GM21381 (cell line): Measurements from ENCODE around the gene SLC15A5.
A peak's percentile ranks its signal among the peaks of the same experiment; 100 is the strongest.

Experiments used
- ATAC-seq: cut with Tn5 transposase; IDR thresholded peaks from one replicate; pipeline ENCODE4 v1.9.1; 2021; ENCODE audit warnings: mild to moderate bottlenecking, moderate library complexity; ENCODE audit not compliant: unreplicated experiment

Gene SLC15A5

DNA sequence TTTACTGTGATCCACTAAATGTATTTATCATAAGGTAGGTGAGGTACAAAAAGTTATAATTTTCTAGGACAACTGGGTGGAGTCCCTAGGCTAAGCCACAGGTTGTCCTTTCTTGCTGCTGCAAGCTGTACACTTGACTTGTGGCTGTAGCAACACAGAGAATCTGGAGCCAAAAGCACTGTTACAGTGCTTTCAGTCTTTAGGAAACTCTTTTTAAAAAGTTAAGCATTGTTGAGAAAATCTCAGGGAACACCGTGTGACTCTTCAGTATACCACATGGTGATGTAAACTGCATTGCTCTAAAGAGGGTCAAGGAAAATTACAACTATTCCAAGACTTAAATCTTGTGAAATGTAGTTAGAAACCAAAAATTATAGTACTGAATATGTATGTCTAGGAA is 11.4 kb downstream of the SLC15A5 start:
- ATAC-seq, result no peak

- no peak for ATAC-seq
Measured at GRCh38 chr12:16261944-16262475, 15.5 kb downstream of the SLC15A5 start.

DNA sequence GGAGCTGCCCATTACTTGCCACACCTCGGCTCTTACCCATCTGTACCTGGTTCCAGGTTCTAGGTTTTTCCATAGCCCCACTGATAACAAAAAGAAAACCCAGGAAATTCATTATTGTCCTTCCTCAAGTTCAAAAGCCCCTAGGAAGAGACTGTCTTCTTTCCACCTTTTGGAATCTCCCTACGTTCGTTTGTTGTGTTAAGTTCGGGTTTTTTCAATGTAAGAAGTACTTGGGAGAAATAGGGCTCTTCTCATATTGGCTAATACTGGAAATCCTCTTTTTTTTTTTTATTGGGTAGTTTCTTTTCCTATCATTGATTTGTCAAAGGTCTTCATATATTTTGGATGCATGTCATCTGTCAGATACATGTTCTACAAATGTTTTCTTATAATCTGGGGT is 17.3 kb downstream of the SLC15A5 start:
- ATAC-seq, result no peak

- no peak for ATAC-seq
Measured at GRCh38 chr12:16258963-16259362, 18.5 kb downstream of the SLC15A5 start.

DNA sequence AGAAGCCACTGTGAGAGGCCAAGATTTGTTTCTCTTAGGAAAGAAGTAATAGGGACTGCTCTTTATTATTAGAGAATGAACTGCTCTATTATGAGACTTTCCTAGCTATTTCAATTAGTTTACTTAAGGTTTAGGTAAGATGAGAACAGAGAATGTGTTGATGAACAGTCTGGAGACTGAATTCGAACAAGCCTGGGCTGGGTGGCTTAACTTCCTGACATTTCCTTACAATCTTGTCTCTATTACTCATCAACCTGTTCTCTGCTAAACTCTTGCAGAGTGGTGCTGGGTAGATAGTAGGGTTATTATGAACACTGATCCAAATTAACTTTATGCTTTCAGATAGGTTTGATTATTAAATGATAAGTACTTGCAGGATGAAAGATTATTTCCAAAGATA is 31.2 kb downstream of the SLC15A5 start:
- no peak for ATAC-seq

DNA sequence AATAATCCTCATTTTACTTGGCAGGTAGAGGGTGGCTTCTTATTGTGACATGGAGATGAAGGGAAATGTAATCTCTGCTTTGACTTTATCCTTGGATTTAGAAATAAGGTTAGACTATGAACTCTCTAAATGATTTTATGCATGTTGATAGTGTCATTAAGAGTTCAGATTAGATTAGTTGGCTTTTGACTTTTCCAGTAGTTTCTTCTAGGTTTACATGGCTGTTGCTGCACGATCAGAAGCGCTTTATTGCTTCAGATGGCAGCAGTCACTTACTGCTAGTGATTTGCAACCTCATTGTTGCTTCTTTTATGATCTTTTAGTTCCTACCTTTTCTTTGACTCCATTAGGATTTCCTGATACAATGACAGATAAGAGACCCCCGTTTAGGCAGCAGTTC is 32.3 kb downstream of the SLC15A5 start:
- ATAC-seq, result no peak

DNA sequence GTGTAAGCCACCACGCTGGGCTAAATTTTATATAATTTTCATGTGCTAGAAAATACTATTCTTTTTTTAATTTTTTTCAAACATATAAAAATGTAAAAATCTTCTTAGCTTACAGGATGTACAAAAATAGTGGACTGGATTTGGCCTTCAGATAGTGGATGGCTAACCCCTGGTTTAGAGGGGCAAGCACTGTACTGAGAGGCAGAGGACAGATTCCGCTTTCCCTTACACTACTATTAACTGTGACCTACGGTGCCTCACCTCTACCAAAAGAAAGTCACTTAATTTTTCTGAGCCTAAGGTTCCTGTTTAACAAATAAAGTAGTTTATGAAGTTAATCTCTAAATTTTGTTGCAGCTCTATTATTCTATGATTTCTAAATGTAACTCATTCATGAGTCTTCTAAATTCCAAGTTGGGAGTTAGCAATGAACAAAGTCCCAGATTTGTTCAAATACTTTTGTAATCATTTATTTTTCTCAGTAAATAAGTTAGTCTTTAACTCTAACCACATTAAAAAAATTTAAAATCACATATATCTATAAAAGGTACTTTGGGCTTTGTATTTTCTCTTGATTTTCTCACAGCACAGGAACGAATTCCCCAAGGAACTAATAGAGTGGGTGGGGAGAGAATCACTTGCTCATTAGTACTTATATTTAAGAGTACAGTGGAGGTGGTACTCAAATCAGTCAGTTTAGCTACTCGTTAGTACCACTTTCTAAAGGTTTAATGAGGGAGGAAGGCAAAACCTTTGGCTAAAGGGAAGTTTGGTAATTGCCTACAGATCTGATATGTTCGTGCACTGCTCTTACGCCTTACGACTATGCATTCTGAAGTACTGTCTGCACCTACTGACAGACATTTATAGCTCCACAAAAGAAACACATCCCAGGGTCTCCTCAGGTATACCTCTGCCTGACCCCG is 33.7 kb downstream of the SLC15A5 start:
- no peak for ATAC-seq

DNA sequence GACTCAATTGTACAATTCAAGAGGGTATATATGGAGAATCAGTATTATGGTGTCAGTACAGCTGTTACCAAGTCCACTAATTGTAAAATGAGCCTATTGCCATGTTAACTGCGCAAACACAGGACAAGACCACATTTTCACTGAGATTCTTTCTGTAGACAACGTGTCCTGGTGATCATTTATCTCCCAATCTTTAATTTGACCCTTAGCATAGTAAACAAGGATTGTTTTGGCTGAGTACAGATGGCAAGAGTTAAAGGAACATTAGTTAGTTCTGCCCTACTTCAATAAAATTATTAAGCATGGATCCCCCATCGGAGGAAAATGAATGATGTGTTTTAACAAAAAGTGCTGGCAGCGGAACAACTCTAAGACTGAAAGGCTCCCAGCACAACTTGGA is 36.1 kb downstream of the SLC15A5 start:
- no peak for ATAC-seq

DNA sequence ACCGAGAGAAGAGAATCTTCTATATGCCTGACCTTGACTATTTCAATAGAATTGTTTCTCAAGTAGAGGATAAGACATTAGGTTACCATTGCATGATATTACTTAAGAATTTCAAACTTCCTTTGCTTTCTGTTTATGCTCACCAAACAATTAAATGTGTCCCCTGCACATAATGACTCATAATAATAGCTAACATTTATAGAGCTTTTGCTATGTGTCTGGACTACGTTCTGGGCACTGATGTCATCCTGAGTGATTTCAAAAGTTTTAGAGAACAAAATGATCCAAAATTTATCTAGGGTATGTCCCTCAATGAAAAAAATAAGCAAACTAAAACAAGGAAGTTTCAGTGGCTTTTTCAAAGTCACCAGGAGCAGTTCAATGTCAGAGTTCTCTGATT is 38.8 kb downstream of the SLC15A5 start:
- ATAC-seq, result no peak

DNA sequence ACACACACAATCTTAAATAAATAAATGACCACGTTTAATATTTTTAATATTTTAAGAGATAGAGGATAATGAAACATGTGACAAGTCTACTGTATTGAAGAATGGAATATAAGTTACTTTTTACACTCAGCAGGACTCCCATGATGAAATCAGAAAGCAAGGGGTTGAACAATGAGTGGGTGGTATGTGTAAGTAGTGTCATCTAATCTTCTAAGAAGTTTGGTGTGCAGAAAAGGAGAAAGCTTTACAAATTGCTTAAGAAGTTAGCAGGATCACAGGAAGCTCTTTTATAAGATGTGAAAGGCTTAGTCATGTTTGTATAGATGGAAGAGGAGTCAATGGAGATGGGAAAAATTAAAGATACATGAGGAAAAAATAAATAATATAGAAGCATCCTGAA is 47.8 kb downstream of the SLC15A5 start:
- ATAC-seq, result no peak

- no peak for ATAC-seq
Measured at GRCh38 chr12:16228067-16228466, 49.4 kb downstream of the SLC15A5 start.

GRCh38 chr12:16225692-16226091 is 51.8 kb downstream of the SLC15A5 start:
- no peak for ATAC-seq

- no peak for ATAC-seq
Measured at GRCh38 chr12:16224196-16224595, 53.3 kb downstream of the SLC15A5 start.

DNA sequence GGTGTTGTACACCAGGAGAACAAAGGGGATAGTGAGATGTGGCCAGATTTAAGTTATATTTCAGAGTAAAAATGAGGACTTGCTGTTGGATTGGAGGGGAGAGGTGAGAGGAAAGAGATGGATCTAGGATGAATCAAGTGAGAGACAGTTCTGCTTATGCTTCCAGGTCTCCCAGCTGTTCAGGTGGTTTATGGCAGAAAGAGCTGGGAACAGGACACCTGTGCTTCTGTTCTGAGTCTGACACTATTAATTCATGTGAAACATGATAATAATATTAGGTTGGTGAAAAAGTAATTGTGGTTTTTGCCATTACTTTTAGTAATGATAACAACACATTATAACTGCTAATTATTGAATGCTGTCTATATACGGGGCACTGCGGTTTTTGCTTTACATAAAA is 55.7 kb downstream of the SLC15A5 start:
- ATAC-seq, result no peak

DNA sequence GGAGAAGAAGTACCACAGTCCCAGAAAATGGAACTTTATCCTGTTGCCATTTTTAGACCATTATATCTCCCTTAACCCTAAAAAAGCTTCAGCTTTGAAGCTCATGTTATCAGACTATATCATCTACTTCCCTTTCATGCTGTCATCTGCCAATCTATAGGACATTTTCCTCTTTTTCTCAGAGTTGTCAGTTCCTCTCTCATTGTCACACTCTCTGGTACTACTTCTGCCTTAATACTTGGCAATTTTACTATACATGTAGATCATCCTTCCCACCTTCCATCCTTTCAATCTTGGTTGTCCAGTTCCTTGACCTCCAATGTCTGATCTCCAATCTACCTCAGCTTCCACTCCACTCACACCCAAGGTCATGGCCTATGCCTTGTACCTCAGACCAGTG is 57.4 kb downstream of the SLC15A5 start:
- ATAC-seq, result no peak

DNA sequence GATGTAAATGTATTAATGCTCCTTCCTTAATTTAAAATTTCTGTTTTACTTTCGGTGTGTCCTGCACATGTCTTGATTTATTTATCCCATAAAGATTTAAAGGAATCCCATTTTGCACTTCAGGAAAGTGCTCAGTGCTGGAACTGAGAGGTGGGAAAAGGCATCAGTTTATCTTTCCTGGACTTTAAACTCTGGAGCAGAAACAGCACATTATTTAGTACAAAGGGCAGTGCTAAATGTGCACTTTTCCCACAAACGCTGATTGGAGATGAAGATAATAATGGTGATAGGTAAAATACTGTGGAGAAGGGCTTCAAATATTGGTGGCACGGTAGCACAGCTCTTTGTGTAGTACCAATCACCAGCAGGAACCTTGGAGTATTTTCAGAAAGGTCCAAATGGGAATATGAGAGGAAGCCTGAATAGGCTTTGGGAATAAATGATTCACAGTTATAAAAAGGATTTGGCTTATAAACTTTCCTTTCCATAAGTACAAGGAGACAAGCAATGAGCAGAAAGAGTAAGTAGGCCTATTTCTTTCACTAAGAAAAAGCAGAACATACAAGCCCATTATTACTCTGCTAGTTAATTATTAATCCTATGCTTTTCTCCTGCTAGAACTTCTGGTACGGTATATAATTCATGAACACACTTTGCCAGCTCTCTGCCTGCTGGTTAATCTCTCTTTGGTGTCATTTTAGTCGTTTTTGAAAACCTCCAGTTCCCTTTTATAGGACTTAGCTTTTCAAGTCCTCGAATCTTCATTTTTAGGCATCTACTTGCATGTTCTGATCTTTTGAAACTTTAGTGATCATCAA is 58.3 kb downstream of the SLC15A5 start:
- no peak for ATAC-seq

DNA sequence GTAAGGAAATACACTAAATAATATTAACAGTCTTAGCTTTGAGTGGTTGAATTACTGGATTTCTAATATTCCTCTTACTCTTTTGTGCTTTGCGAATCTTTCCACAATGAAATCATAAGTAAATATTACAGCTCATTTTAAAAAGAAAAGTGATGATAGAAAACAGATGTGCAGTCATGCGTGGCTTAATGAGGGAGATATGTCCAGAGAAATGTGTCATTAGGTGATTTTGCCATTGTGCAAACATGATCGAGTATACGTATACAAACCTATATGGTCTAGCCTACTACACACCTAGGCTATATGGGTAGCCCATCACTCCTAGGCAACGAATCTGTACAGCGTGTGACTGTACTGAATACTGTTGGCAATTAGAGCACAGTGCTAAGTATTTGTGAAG is 59.3 kb downstream of the SLC15A5 start:
- ATAC-seq, result no peak

DNA sequence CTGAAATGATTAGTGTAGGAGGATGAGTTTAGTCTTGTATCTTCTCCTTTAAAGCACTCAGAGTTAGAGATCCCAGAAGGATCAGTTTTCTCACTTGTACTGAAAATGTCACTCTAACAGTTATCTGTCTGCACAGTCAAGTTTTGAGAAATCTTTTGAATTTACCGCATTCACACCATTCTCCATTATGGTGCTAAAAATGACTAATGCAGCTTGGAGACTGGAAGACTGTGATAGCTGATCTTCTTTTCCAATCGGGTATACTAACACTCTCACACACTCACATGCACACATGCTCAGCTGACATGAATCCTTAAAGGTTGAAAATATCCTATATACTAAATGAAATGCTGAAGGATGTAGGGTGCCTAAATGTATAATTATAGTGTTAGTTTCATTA is 65.8 kb downstream of the SLC15A5 start:
- no peak for ATAC-seq

GRCh38 chr12:16198884-16199283 is 78.6 kb downstream of the SLC15A5 start:
- ATAC-seq, result peak; percentile 76

- ATAC-seq, result no peak
Measured at GRCh38 chr12:16197600-16197999, 79.9 kb downstream of the SLC15A5 start.

GRCh38 chr12:16189849-16190248 is 87.6 kb downstream of the SLC15A5 start:
- ATAC-seq, result no peak

DNA sequence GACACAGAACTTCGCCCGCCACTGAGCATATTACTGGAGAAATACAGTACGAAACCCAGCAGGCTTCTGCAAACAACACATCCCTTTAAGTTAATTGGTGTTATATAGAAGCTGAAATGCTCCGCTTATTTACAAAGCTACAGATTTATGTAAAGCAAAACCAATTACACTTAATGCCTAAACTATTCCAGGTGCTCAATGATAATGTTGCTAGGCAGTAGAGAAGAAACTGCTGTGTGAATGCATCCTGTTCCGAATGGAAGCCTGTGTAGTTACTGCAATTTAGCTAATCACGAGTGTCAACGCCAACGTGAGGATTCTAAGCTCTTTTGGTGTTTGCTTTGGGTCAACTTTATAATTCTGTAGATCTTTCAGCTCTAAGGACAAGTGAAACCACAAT is 89.8 kb downstream of the SLC15A5 start:
- ATAC-seq, result no peak
